Left renal cortex interstitium (tissue), 4 donors: Measurements from ENCODE around the gene NRXN3. TPM values are rescaled to one million over a fixed set of nuclear protein-coding genes. Genes with fewer than 3 reads are reported as not detected.
"Not testable (repeated sequence)": the region's sequence is repeated elsewhere in the genome, so short reads cannot be mapped to it uniquely, and the experiment has no call there.

Experiments
- DNase-seq, 4 donors: peaks; one replicate each; pipeline ENCODE4 v3.0.0-alpha.2; 2013; ENCODE audit warnings: low read depth in 4 of 4, low spot score in 2 of 4, missing footprints in 1 of 4
- polyA plus RNA-seq, 4 donors: library from polyadenylated mRNA; unstranded; fragments of 120-200 nt; gene quantifications; one replicate each; pipeline ENCODE4 v1.2.1, GENCODE V29; 2013; ENCODE audit not compliant: insufficient read length in 4 of 4

The NRXN3 gene
- polyA plus RNA-seq, 4 donors: 5.4 to 8.4 (median 6.3) TPM

DNA sequence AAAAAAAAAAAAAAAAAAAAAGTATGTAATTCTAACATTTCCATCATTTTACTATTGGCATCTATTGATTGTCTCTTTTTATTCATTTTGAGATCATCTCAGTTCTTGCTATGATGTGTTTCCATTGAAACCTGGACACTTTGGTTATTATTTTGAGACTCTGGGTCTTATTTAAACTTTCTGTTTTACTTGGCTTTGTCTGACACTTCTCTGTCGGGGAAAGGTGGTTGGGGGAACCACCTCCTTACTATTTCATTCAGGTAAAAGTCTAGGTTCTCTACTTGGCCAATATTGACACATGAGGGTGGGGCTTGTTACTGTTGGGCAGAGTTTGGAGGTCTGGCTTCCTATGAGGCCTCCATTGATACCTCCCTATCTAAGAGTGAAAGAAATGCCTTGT is 228.0 kb downstream of the NRXN3 start:
- DNase-seq: no peak

DNA sequence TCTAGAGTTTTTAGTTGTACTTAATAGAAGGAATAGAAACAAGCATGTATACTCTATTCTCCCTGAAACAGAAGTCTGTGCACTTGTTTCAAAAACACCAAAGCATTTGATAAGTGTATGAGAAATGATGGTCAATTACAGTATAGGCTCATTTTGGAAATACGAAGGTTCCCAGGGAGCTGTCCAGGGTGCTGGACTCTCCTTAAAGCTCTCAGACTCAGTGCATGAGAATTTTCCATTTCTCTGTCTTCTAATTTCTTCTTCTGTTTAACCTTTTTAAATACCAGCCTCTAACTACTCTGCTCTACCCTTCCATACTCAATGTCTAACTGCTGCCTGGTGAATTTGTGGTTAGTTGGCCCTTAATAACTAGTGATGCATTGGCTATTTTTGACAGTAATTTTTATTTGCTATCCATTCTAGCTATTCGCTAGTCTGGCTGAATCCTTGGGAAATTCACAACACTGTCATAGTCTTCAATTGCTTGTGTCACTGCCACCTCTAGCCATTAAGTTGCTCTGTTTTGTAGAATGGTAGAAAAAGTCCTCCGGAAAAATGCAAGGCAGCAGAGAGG is 229.2 kb downstream of the NRXN3 start:
- peak; percentile 9 to 38 (median 16) for DNase-seq

DNA sequence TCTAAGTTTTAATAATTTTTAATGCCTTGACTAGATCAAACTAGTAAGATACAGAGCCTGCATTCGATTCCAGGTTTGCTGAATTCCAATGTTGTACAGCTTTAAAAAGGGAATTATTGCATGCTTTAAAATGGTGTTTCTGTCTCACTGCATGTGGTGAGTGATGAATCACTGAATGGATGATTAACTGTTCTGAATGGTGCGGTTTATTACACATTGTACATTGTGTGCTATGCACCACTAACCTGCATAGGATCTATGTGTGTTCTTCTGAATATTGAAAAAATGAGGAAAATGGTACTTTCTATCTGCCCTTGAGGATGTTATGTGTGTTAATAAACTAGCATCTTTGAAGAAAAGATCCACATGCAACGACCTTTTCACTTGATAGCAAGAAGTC is 231.7 kb downstream of the NRXN3 start:
- no peak for DNase-seq

DNA sequence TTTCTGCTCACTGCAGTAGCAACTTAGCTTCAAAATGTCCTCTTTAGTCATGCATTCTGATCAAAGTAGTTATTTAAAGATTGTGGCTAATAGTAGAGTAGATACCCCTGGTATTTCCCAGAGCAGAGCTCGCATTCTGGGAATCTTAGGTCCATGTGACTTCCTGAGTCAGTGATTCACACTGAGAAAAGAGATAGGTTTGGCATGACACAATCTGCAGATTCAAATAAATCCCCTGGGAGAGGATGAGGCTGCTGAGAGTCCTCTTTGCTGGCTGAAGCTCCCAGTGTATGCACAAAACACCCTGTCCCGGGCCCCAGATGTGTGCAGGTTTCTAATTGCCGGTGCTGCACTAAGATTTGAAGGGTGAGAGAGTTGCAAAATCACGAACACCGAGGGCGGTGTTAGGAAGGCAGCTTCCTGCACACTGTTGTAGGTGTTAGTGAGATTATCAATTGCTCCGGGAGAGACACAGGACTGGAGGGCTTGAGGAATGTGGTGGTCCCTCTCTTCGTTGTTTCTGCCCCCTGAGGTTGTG is 233.2 kb downstream of the NRXN3 start:
- no peak for DNase-seq

DNA sequence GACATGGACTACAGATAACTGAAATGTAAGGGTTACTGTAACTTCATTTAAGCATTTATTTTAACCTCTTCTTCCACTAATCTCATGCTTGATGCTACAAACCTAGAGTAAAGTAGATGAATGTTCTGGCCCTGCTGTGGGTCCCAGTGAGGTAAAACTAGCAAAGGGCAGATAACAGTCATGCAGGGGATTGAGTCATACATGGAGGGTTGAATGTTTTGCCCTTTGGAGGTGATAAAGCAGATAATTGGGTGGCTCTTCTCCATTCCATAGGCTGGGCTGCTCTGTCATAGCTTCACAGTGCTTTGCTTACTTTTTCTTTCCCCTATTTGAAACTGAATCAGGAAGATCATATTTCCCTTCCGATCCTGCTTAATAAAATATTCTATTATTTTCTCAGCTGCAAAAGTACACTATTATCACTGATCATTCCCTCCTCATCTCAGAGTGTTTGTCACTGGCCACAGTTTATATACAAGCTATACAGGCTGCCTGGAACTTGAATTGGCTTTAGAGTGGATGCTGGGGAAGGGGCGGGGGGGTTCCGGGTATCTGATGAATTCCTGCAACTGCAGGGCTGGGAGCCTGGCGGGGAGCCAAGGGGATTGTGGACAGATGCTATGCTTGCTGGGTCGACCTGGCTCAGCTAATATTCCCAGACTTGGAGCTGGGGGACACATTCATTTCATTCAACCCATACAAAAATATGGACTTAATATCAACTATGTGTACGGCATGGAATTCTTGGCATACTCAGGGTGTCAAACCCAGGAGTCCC is 235.1 kb downstream of the NRXN3 start:
- DNase-seq: no peak

DNA sequence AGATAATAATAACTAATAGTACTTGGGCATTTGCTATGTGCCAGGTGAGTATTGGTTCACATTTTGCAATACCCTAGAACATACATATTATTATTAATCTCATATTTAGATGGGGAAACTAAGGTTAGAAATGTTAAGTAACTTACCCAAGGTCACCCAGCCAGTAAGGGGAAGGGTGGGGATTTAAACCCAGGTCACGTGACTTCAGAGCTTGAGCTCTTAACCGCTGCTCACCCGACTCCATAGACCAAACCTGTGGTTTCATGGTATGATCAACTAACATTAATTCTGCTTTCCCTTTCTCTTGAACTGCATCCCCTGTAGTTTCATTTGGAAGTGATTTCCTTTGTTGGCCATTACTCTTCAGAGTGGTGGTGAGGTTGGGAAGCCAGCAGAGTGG is 242.3 kb downstream of the NRXN3 start:
- DNase-seq: no peak

DNA sequence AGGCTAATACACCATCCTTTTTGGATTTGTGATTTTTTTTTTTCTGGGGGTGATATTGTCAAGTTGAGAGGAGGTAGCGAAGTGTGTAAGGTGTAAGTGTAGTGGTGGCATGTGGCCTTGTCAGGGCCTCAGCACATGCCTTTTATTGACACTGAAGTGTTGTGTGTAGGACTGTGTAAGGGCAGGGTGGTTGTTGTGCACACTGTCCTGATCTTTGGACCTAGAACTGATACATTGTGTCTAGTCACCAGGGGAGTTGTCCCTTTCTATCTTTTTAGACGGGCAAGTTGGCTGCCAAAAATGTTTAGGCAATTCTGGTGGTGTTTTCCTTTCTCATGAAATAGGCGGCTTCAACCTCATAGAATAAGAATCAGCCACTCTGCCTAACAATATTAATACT is 244.0 kb downstream of the NRXN3 start:
- no peak for DNase-seq

DNA sequence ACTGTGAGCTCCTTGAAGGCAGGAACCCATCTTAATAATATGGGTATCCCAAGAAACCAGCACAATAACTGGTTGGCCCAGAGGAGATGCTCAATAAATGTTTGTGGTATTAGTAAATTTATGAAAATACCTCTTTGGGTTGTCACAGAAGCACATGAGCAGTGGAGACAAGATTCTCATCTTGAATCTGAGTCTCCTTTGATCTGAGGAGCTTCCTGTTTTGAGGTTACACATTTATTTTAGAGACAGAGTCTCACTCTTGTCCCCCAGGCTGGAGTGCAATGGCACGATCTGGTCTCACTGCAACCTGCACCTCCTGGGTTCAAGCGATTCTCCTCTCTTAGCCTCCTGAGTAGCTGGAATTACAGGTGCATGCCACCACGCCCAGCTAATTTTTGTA is 247.4 kb downstream of the NRXN3 start:
- no peak for DNase-seq

DNA sequence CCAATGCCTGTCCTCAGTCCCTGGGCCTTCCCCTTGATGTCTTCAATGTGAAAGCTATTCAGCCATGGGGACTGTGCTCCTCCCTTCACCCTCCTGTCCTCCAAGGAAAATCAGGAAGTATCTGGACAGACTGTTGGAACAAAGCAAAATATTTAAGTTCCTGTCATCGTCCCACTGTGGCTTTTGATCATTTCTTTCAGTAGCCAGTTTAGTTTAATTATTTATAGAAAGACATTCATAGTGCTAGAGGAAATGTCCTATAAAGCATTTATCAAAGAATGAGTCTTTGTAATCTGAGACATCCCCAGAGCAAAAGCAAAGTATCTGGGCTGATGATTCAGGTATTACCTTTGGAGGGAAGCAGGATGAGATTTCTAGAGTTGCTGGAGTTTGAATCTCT is 254.1 kb downstream of the NRXN3 start:
- no peak for DNase-seq

DNA sequence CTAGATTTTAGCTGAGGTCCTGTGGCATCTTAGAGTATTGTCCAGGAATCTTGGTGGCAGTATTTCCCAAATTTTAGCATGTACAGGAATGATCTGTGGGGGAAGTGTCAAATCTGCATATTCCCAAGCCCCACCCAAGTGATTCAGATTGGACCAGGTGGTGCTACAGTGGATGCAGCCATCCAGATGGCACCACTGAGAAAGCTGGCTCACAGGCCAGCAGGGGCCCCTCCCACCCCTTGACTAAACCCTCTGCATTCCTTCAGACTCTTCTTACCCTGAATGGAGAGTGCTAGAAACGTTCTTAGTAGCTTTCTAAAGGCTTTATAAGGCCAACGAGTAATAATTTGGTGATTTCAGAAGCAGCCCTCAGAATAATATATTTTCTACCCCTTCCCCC is 255.2 kb downstream of the NRXN3 start:
- no peak for DNase-seq

DNA sequence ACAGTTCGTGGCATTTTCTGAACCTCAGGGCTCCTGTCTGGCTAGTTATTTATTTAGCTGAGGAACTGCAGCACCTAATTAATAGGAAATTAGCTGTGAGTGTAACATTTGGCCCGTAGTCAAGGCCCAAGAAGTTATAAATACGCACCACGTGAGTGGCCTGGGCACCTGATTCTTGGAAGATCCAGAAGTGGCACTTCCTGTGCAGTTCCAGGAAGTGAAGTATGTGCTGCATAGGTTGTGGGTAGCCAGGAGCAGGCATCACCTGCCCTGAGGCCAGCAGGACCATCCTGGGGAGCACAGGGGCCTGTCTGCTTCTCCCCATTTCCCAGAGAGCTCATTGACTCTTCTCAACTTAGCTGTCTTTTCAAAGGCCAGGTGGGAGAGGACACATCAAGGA is 255.6 kb downstream of the NRXN3 start:
- DNase-seq: no peak

DNA sequence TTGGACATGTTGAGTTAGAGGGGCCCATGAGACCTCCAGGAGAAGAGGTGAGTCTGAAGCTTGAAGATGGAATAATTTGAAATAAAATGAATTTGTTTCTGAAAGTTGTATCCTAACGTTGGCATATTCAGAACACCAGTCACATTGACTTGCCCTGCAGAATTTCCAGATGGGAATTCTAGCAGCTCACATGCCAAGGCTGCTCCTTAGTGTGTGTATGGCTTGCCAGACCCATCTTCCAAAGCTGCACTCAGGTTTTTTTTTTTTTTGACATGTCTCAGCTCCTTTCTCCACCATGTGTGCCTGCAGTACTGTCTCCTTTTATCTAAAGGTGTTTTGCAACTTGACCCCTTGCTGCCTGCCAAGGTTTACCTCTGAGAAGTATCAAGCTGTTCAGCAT is 261.9 kb downstream of the NRXN3 start:
- DNase-seq: no peak

DNA sequence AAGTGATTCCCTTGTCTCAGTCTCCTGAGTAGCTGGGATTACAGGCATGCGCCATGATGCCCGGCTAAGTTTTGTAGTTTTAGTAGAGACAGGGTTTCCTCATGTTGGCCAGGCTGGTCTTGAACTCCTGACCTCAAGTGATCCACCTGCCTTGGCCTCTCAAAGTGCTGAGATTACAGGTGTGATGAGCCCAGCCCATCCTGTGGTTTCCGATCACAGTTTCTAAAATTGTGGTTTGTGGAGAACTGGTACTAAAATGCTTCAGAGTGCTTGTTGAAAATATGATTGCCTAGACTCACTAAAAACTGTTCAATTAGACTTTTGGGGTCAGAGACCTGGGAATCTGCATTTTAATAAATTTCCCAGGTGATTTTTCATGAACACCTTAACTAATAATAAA is 267.3 kb downstream of the NRXN3 start:
- DNase-seq: not testable (repeated sequence)

DNA sequence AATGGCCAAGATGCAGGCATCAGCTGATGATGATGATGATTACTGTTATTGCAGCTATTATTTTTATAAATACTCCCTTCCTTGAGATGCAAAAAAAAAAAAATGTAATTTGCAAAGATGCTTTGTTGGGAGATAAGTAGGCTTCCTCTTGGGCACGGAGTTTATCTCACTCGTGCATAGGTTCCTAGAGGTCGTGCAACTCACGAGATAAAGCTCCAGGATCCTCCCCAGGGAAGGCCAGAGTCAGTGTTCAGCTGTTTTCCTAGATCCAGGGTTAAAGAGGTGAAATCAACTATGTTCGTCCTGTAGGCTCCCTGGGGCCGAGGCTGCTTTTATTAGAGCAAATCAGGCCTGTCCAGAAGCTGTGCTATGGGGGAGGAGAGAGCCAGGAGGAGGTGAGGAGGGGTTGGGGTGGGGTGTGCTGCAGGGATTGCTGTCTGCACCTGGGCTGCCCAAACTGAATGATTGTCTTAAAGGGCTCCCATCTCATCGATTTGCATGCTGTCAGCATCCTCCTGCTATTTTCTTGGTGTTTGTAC is 270.3 kb downstream of the NRXN3 start:
- DNase-seq: no peak

DNA sequence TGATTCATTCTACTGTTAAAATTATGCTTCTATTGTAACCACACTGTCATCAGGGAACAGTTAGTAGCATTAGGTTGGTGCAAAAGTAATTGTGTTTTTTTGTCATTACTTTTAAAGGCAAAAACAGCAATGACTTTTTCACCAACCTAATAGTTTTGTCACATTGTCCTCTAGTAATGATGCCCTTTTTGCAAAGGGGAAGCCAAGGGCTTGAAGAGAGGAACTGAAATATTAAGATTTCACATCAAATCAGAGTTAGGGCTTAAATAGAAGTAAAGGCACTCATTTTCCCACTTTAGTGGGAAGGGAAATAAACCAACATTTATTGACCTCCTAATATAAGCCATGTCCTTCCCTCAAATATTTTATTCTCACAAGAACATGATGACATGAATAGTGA is 273.7 kb downstream of the NRXN3 start:
- DNase-seq: no peak

DNA sequence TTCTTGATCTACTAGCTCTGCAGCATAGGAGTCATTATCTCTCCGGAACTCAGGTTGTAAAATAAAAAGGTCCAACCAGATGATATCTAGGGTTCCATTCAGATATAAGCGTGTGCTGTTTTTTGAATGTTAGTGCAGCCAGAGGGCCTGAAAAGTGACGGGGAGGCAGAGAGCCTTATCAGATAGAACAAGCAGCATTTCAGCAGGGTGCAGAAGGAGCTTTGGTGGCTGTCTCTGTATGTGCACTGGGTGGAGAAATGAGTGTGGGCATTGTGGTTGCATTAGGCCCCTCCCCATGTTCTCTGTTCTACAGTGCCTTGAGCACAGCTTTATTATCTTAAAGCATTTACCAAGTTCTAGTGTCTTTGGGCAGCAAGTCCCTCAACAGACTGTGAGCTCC is 275.1 kb downstream of the NRXN3 start:
- DNase-seq: no peak

DNA sequence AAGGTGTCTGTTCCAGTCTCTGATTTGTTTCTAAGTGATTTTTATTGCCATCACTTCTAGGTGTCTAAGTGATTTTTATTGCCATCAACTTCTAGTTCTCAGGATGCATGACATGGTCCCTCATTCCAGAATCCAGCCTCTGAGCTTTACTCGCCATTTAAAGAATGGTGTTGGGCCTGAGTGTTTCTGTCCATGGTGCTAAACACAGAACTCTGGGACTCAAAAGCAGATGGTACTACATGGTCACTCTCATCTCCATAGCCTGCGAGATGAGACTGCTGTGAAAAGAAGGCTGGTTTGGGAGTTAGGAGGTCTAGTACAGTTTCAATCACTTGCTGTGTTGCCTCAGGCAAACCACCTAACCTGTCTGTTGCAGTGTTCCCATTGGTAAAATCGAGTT is 276.6 kb downstream of the NRXN3 start:
- DNase-seq: peak in 3 of 4 donors; percentile 19 to 46 (median 20)

DNA sequence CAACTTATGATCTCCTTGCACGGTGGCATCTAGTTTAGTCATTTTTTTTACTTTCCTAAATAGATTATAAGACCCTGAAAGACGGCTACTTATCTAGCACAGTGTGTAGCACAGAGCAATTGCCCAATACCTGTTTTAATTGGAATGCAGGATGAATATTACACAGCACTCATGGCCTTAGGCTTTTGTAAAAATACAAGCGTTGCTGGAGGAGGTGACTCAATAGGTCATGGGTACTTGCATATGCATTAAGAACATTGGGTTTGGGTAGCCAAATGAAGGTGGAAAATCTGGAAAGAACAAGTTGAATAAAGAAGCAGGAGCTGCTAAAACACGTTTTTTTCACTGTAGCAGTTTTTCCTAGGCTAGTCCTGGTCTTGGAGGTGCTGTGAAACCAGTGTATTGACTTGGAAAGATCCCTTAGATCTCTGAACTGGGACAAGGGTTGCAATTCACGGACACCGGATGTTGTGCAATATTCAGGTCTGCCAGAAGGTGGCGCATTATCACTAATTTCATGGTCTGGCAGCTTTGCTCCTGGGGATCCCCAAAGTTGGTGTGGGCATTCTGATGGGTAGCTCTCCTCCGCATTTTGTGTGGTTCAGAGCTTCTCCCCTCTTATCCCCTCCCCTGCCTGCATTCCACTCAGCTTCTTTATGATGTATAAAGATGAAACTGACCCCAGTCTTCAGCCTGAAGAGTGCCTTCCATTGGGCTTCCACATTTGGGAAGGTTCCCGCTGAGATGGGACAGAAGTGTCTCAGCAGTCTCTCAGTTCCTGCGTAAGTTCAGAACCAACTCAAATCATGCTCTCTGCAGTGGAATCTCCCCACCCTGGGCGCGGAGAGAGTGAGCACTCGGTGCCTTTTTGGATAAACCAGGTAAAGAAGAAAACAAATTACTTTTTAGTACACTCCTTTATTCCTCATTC is 278.3 kb downstream of the NRXN3 start:
- peak in 2 of 4 donors; percentile 3 to 13 for DNase-seq

DNA sequence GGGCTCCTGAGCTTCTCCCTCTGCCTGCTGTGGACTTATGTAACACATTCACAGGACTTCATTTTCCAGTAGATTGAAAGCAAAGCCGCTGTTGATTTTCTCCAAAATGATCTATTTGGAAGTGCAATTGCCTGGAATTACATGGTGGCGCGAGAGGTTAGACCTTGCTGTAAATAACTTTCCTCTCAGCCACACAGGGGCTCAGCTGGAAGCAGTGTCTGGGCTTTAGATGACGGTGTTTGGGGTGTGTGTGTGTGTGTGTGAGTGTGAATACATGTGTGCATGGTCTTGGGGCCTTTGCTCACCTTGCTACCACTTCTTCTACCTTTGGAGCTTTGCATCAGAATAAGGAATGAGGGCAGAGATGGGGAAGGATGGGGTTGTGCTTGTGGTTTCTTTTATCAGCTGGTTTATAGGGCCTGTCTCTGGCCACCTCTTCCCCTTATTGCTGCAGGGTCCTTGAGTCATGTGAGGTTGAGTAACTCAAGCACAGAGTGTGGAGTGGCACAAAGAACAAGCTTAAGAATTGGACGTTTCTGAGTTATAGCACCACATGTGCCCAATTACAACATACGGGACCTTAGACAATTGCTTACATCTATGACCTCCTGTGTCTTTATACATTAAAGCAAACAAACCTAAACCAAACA is 280.6 kb downstream of the NRXN3 start:
- DNase-seq: no peak

DNA sequence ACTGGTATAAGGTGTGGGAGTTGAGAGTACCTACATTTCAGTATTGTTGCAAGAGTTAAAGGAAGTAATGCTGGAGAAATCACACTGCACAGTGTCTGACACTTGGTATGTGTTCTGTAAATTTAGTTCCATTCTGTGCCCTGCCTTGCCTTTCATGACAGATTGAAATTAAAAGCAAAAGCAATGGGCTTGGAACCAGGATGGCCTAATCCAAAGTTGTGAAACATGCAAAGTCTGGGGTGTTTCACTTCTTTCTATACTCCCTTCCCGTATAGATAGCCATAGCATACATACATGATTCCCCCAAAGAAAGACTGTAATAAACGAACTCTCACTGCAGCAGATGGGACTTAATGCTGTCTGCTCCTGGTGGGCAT is 281.1 kb downstream of the NRXN3 start:
- DNase-seq: no peak
